ENCODE results near the gene BCL2L15. TPM values are rescaled to one million over a fixed set of nuclear protein-coding genes. Genes with fewer than 3 reads are reported as not detected.

BCL2L15 gene
- polyA plus RNA-seq, 1 experiment, result 0.02 TPM

- H3K36me3 ChIP-seq (ENCODE audit: control insufficient read depth, insufficient read depth, low read length), result no peaks in the 10 kb centered on the region; the same call in 1 of the 2 replicates
- H3K4me3 ChIP-seq (ENCODE audit: low read depth, low read length), result peak overlapping the region; percentile 51
- POLR2A ChIA-PET, result interaction anchor here (0.8 kb wide), 1 partner anchor 18 kb away, joined by 3 read pairs; no protein-coding TSS in a partner anchor
- no peak for TF ChIP-seq CTCF (IDR thresholded peaks at IDR 0.05; ENCODE audit: insufficient read depth, low read depth, low read length)
- DNase-seq (ENCODE audit: low read depth), result no peak
- CTCF ChIA-PET, result interaction anchor here (0.5 to 3.8 kb wide), 11 partner anchors 14 to 379 kb away, joined by 3 to 20 read pairs (median 3); partner anchors contain the start of genes BCL2L15 and HIPK1
- H3K27me3 ChIP-seq (ENCODE audit: control insufficient read depth, insufficient read depth, low read length), result no peaks in the 10 kb centered on the region
These were observed 16.3 kb upstream of the BCL2L15 start for GRCh38 chr1:113903501-113904292.

GRCh38 chr1:113901191-113901590 is 13.8 kb upstream of the BCL2L15 start:
- H3K27me3 ChIP-seq (ENCODE audit: control insufficient read depth, insufficient read depth, low read length), result no peaks in the 10 kb centered on the region
- no peak for TF ChIP-seq CTCF (IDR thresholded peaks at IDR 0.05; ENCODE audit: insufficient read depth, low read depth, low read length)
- no peaks in the 10 kb centered on the region for H3K36me3 ChIP-seq (ENCODE audit: control insufficient read depth, insufficient read depth, low read length)
- no peak overlapping the region for H3K4me3 ChIP-seq (ENCODE audit: low read depth, low read length)
- ChIA-PET CTCF (interaction anchor here (0.6 to 1.3 kb wide), 3 partner anchors 14 to 102 kb away, joined by 3 to 4 read pairs (median 3); partner anchors contain the start of gene BCL2L15), POLR2A (no interaction called here)
- DNase-seq (ENCODE audit: low read depth), result no peak

GRCh38 chr1:113899111-113899510 is 11.7 kb upstream of the BCL2L15 start:
- peaks cover 2% of the 10 kb centered on the region; the same call in 1 of the 2 replicates for H3K36me3 ChIP-seq (ENCODE audit: control insufficient read depth, insufficient read depth, low read length)
- ChIA-PET CTCF (no interaction called here), POLR2A (no interaction called here)
- no peak overlapping the region for H3K4me3 ChIP-seq (ENCODE audit: low read depth, low read length)
- no peaks in the 10 kb centered on the region for H3K27me3 ChIP-seq (ENCODE audit: control insufficient read depth, insufficient read depth, low read length)
- DNase-seq (ENCODE audit: low read depth), result no peak
- no peak for TF ChIP-seq CTCF (IDR thresholded peaks at IDR 0.05; ENCODE audit: insufficient read depth, low read depth, low read length)

DNA sequence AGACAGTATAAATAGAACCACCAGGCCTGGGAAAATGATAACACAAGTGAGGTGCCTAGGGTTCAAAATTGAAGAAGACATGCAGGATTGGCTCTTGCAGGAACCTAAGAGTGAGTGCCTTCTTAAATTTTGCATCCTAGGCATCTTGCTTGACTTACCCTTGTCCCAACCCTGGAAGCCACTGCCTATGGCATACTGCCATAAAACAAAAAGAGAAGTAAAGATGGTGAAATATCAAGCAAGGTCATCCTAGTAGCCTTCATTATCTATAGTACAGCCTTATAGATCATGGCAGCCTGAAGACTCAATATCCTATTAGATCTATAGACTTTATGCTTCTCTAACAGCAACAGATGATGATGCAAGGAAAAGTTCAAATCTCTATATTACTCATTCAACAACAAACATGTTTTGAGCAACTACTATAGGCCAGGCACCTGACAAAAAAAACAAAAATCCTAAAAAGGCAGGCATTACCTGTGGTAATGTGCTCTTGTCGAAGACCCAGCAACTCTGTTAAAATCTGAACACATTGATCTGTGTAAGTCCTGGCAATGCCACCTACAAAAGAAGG is 10.9 kb upstream of the BCL2L15 start:
- ChIA-PET CTCF (interaction anchor here (1.7 kb wide), 1 partner anchor 65 kb away, joined by 5 read pairs; no protein-coding TSS in a partner anchor), POLR2A (no interaction called here)
- Histone ChIP-seq H3K36me3 (ENCODE audit: control insufficient read depth, insufficient read depth, low read length) (peaks cover 2% of the 10 kb centered on the region; the same call in 1 of the 2 replicates), H3K4me3 (ENCODE audit: low read depth, low read length) (no peak overlapping the region), H3K27me3 (ENCODE audit: control insufficient read depth, insufficient read depth, low read length) (no peaks in the 10 kb centered on the region)
- no peak for TF ChIP-seq CTCF (IDR thresholded peaks at IDR 0.05; ENCODE audit: insufficient read depth, low read depth, low read length)
- no peak for DNase-seq (ENCODE audit: low read depth)

GRCh38 chr1:113895961-113896360 is 8.6 kb upstream of the BCL2L15 start:
- ChIA-PET POLR2A (no interaction called here), CTCF (interaction anchor here (1.1 kb wide), 1 partner anchor 57 kb away, joined by 3 read pairs; no protein-coding TSS in a partner anchor)
- Histone ChIP-seq H3K4me3 (ENCODE audit: low read depth, low read length) (no peak overlapping the region), H3K27me3 (ENCODE audit: control insufficient read depth, insufficient read depth, low read length) (no peaks in the 10 kb centered on the region), H3K36me3 (ENCODE audit: control insufficient read depth, insufficient read depth, low read length) (peaks cover 2% of the 10 kb centered on the region; the same call in 1 of the 2 replicates)
- no peak for TF ChIP-seq CTCF (IDR thresholded peaks at IDR 0.05; ENCODE audit: insufficient read depth, low read depth, low read length)
- DNase-seq (ENCODE audit: low read depth), result no peak

All from BJ (cell line).